Neuron (in vitro differentiated cells): ENCODE data around the gene MDH2.
"Not testable (repeated sequence)": the region's sequence is repeated elsewhere in the genome, so short reads cannot be mapped to it uniquely, and the experiment has no call there.

Experiments
- H2AFZ ChIP-seq: one replicate; pipeline ENCODE4 v1.6.1; 2013; ENCODE audit warnings: low read depth, mild to moderate bottlenecking, inconsistent platforms, low read length, moderate library complexity
- H3K27me3 ChIP-seq: one replicate; pipeline ENCODE4 v1.6.1; 2013; ENCODE audit warnings: low read length; ENCODE audit not compliant: insufficient read depth
- H3K36me3 ChIP-seq: one replicate; pipeline ENCODE4 v1.6.1; 2013; ENCODE audit warnings: low read length; ENCODE audit not compliant: insufficient read depth
- H3K4me1 ChIP-seq: one replicate; pipeline ENCODE4 v1.6.1; 2013; ENCODE audit warnings: low read length; ENCODE audit not compliant: insufficient read depth
- H3K4me3 ChIP-seq: 2 replicates; pipeline ENCODE4 v1.5.1; 2013; ENCODE audit warnings: mild to moderate bottlenecking, low read length, moderate library complexity
- H3K9me3 ChIP-seq: one replicate; pipeline ENCODE4 v1.6.1; 2013; ENCODE audit warnings: low read length

The MDH2 gene

GRCh38 chr7:76054123-76055120, 6.5 kb downstream of the MDH2 start:
- Histone ChIP-seq H3K36me3 (peaks cover 58% of the 10 kb centered on the region), H3K9me3 (no peaks in the 10 kb centered on the region), H2AFZ (no peak overlapping the region), H3K4me1 (peaks cover under 1% of the 10 kb centered on the region), H3K27me3 (no peaks in the 10 kb centered on the region), H3K4me3 (no peak overlapping the region)

GRCh38 chr7:76056241-76056640, 8.3 kb downstream of the MDH2 start:
- H3K9me3 ChIP-seq: no peaks in the 10 kb centered on the region
- no peak overlapping the region for H2AFZ ChIP-seq
- peaks cover 71% of the 10 kb centered on the region for H3K36me3 ChIP-seq
- H3K4me1 ChIP-seq: no peaks in the 10 kb centered on the region
- no peaks in the 10 kb centered on the region for H3K27me3 ChIP-seq
- no peak overlapping the region for H3K4me3 ChIP-seq

- no peaks in the 10 kb centered on the region for H3K9me3 ChIP-seq
- H3K27me3 ChIP-seq: no peaks in the 10 kb centered on the region
- no peaks in the 10 kb centered on the region for H3K4me1 ChIP-seq
- H3K4me3 ChIP-seq: no peak overlapping the region
- H3K36me3 ChIP-seq: peaks cover 76% of the 10 kb centered on the region
- no peak overlapping the region for H2AFZ ChIP-seq
These were observed 9.4 kb downstream of the MDH2 start for GRCh38 chr7:76057103-76057812.

- Histone ChIP-seq H2AFZ (no peak overlapping the region), H3K27me3 (no peaks in the 10 kb centered on the region), H3K4me3 (no peak overlapping the region), H3K36me3 (peaks cover 79% of the 10 kb centered on the region), H3K9me3 (no peaks in the 10 kb centered on the region), H3K4me1 (no peaks in the 10 kb centered on the region)
These were observed 9.9 kb downstream of the MDH2 start for GRCh38 chr7:76057813-76058145.

- not testable (repeated sequence) for H2AFZ ChIP-seq, H3K27me3 ChIP-seq, H3K9me3 ChIP-seq, H3K4me1 ChIP-seq, H3K4me3 ChIP-seq
- H3K36me3 ChIP-seq: peaks cover 82% of the 10 kb centered on the region
These were observed 10.8 kb downstream of the MDH2 start for GRCh38 chr7:76058745-76059144.

GRCh38 chr7:76060842-76061241, 12.9 kb downstream of the MDH2 start:
- H3K27me3 ChIP-seq: no peaks in the 10 kb centered on the region
- peaks cover 84% of the 10 kb centered on the region for H3K36me3 ChIP-seq
- H3K4me1 ChIP-seq: no peaks in the 10 kb centered on the region
- no peak overlapping the region for H2AFZ ChIP-seq
- no peaks in the 10 kb centered on the region for H3K9me3 ChIP-seq
- no peak overlapping the region for H3K4me3 ChIP-seq

- no peaks in the 10 kb centered on the region for H3K27me3 ChIP-seq
- H3K4me1 ChIP-seq: no peaks in the 10 kb centered on the region
- no peak overlapping the region for H3K4me3 ChIP-seq
- H2AFZ ChIP-seq: no peak overlapping the region
- no peaks in the 10 kb centered on the region for H3K9me3 ChIP-seq
- peaks cover 94% of the 10 kb centered on the region for H3K36me3 ChIP-seq
These were observed 14.3 kb downstream of the MDH2 start for GRCh38 chr7:76062254-76062653.

- Histone ChIP-seq H3K4me3 (no peak overlapping the region), H3K36me3 (peaks cover 88% of the 10 kb centered on the region), H3K27me3 (no peaks in the 10 kb centered on the region), H3K4me1 (no peaks in the 10 kb centered on the region), H2AFZ (no peak overlapping the region), H3K9me3 (no peaks in the 10 kb centered on the region)
These were observed 15.2 kb downstream of the MDH2 start for GRCh38 chr7:76063114-76063513.

GRCh38 chr7:76063525-76063924, 15.6 kb downstream of the MDH2 start:
- Histone ChIP-seq H3K4me3 (no peak overlapping the region), H3K27me3 (no peaks in the 10 kb centered on the region), H3K36me3 (peaks cover 84% of the 10 kb centered on the region), H3K4me1 (no peaks in the 10 kb centered on the region), H3K9me3 (no peaks in the 10 kb centered on the region), H2AFZ (no peak overlapping the region)

- H3K36me3 ChIP-seq: peaks cover 75% of the 10 kb centered on the region
- H2AFZ ChIP-seq: no peak overlapping the region
- no peaks in the 10 kb centered on the region for H3K4me1 ChIP-seq
- H3K4me3 ChIP-seq: no peak overlapping the region
- no peaks in the 10 kb centered on the region for H3K27me3 ChIP-seq
- H3K9me3 ChIP-seq: no peaks in the 10 kb centered on the region
These were observed 16.5 kb downstream of the MDH2 start for GRCh38 chr7:76064208-76064970.

GRCh38 chr7:76065016-76065612, 17.2 kb downstream of the MDH2 start:
- H2AFZ ChIP-seq: no peak overlapping the region
- no peaks in the 10 kb centered on the region for H3K9me3 ChIP-seq
- H3K27me3 ChIP-seq: no peaks in the 10 kb centered on the region
- peaks cover 68% of the 10 kb centered on the region for H3K36me3 ChIP-seq
- no peaks in the 10 kb centered on the region for H3K4me1 ChIP-seq
- H3K4me3 ChIP-seq: no peak overlapping the region

GRCh38 chr7:76066716-76067503, 19.0 kb downstream of the MDH2 start:
- H3K27me3 ChIP-seq: no peaks in the 10 kb centered on the region
- no peaks in the 10 kb centered on the region for H3K9me3 ChIP-seq
- no peak overlapping the region for H3K4me3 ChIP-seq
- H3K4me1 ChIP-seq: no peaks in the 10 kb centered on the region
- no peak overlapping the region for H2AFZ ChIP-seq
- peaks cover 51% of the 10 kb centered on the region for H3K36me3 ChIP-seq
